ENCODE results near the gene INTS2. TPM values are rescaled to one million over a fixed set of nuclear protein-coding genes. Genes with fewer than 3 reads are reported as not detected.
"Not testable (repeated sequence)": the region's sequence is repeated elsewhere in the genome, so short reads cannot be mapped to it uniquely, and the experiment has no call there.

Gene INTS2
- total and polyA plus RNA-seq, 8 donors, result 0.58 to 32.5 (median 3.4) TPM

GRCh38 chr17:61863801-61864126 lies 64.0 kb downstream of the INTS2 start:
- intact Hi-C loops (cut with DNase I; ENCODE audit: low total_unique reads), result no loop called here
- H3K27ac ChIP-seq, result peak overlapping the region; percentile 64 to 92 (median 86)
- H3K27me3 ChIP-seq, result no peaks in the 10 kb centered on the region
- peaks cover 0 to 25% (median 18%) of the 10 kb centered on the region in 4 donors for H3K36me3 ChIP-seq
- TF ChIP-seq, protein P1, sequence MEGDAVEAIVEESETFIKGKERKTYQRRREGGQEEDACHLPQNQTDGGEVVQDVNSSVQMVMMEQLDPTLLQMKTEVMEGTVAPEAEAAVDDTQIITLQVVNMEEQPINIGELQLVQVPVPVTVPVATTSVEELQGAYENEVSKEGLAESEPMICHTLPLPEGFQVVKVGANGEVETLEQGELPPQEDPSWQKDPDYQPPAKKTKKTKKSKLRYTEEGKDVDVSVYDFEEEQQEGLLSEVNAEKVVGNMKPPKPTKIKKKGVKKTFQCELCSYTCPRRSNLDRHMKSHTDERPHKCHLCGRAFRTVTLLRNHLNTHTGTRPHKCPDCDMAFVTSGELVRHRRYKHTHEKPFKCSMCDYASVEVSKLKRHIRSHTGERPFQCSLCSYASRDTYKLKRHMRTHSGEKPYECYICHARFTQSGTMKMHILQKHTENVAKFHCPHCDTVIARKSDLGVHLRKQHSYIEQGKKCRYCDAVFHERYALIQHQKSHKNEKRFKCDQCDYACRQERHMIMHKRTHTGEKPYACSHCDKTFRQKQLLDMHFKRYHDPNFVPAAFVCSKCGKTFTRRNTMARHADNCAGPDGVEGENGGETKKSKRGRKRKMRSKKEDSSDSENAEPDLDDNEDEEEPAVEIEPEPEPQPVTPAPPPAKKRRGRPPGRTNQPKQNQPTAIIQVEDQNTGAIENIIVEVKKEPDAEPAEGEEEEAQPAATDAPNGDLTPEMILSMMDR (IDR thresholded peaks at IDR 0.05), result no peak
- DNase-seq, result no peak
- H3K4me1 ChIP-seq, result peaks cover 0 to 24% (median 10%) of the 10 kb centered on the region in 4 donors
- no peaks in the 10 kb centered on the region for H3K9me3 ChIP-seq
- 1 to 3% (median 2%) methylated on average over 8 of the region's 8 CpGs for WGBS, 5 donors
- peak overlapping the region; percentile 61 to 77 (median 70) for H3K4me3 ChIP-seq

DNA sequence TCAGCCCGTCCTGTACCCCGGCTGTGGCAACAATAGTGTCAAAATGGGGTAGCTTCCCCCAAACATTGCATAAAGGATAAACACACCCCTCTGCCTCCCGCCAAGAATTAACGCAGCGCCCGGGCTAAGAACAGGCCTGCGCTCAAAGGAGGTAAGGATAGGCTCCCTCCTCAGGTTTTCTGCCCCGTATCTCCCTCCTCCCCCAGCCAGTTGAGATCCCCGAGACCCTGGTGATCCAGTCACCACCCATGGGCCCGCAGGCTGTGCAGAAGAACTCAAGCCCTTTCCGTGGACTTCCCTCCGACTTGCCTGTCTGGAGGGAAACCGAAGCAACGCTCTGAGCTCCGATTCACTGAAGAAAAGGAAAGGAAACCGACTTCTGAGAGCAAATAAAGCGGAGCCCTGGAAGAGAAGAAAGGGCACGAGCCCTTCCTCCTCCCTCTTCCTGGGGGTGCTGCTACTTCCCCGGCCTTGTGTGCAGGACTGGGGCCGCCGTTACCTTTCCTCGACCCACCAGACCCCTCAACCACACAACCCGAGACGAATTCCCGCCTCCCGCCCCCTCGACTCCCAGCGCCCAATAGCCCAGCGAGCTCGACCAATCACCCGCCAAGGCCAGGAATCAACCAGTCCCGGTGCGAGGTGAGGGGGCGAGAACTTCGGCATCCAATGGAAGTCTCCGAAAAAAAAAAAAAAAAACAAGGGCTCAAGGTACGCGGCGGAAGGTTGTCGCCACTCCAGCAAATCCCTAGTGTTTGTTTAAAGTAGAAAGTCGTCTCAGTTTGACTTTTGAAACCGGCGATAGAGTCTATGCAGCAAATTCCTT lies 64.6 kb downstream of the INTS2 start, which contains the start of gene BRIP1:
Gene BRIP1 (minus strand): TSS at position 554 of the 826 bp plus-strand sequence. CDS start 1,989 bp downstream, outside the sequence.
- no peaks in the 10 kb centered on the region for H3K27me3 ChIP-seq
- peak; percentile 91 to 98 for DNase-seq
- peak within 1 kb of the TSS; percentile 64 to 92 (median 86) for H3K27ac ChIP-seq
- peaks cover 0 to 24% (median 10%) of the 10 kb centered on the region in 4 donors for H3K4me1 ChIP-seq
- TF ChIP-seq POLR2A (IDR thresholded peaks at IDR 0.05), result no peak
- no peak for TF ChIP-seq EP300 (IDR thresholded peaks at IDR 0.05)
- TF ChIP-seq, protein P1 (IDR thresholded peaks at IDR 0.05), result no peak
- peak in 2 of 3 donors; percentile 9 to 28 for TF ChIP-seq POLR2AphosphoS5 (IDR thresholded peaks at IDR 0.05)
- peaks cover 0 to 19% (median 15%) of the 10 kb centered on the region in 4 donors for H3K36me3 ChIP-seq
- no peaks in the 10 kb centered on the region for H3K9me3 ChIP-seq
- intact Hi-C loops (cut with DNase I; ENCODE audit: low total_unique reads), result no loop called here
- H3K4me3 ChIP-seq, result peak within 1 kb of the TSS; percentile 61 to 77 (median 70)
- WGBS, 5 donors, result 0% methylated on average over 43 of the region's 43 CpGs

- no peak for DNase-seq
- 24 to 42% (median 35%) methylated on average over 1 of the region's 1 CpG for WGBS, 5 donors
- Histone ChIP-seq H3K27ac (no peak overlapping the region), H3K4me1 (peaks cover 0 to 24% (median 10%) of the 10 kb centered on the region in 4 donors), H3K4me3 (no peak overlapping the region), H3K9me3 (no peaks in the 10 kb centered on the region), H3K27me3 (no peaks in the 10 kb centered on the region), H3K36me3 (peaks cover 0 to 8% (median 5%) of the 10 kb centered on the region in 4 donors)
- no peak for TF ChIP-seq POLR2A (IDR thresholded peaks at IDR 0.05)
- TF ChIP-seq, protein P1 (IDR thresholded peaks at IDR 0.05), result no peak
- no peak for TF ChIP-seq EP300 (IDR thresholded peaks at IDR 0.05)
- no peak for TF ChIP-seq POLR2AphosphoS5 (IDR thresholded peaks at IDR 0.05)
- intact Hi-C loops (cut with DNase I; ENCODE audit: low total_unique reads), result no loop called here
These were observed 65.6 kb downstream of the INTS2 start for GRCh38 chr17:61862105-61862574.

DNA sequence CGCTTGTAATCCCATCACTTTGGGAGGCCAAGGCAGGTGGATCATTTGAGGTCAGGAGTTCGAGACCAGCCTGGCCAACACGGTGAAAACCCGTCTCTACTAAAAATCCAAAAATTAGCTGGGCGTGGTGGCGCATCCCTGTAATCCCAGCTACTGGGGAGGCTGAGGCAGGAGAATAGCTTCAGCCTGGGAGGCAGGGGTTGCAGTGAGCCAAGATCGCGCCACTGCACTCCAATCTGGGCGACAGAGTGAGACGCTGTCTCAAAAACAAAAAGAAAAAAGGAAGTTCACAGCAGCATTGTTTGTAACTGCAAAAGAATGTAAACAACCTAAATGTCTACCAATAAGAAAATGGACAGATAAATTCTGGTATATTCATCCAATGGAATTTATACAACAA lies 67.4 kb downstream of the INTS2 start:
- H3K9me3 ChIP-seq; intact Hi-C loops (cut with DNase I; ENCODE audit: low total_unique reads); H3K36me3 ChIP-seq; DNase-seq; H3K4me3 ChIP-seq; H3K27me3 ChIP-seq; H3K27ac ChIP-seq: not testable (repeated sequence)
- 91 to 94% (median 92%) methylated on average over 10 of the region's 10 CpGs for WGBS, 5 donors
- H3K4me1 ChIP-seq, result peaks cover 0 to 24% (median 10%) of the 10 kb centered on the region in 4 donors

GRCh38 chr17:61856035-61856434 lies 71.7 kb downstream of the INTS2 start:
- no peak overlapping the region for H3K4me3 ChIP-seq
- TF ChIP-seq POLR2A (IDR thresholded peaks at IDR 0.05), result no peak
- no peak for TF ChIP-seq EP300 (IDR thresholded peaks at IDR 0.05)
- TF ChIP-seq POLR2AphosphoS5 (IDR thresholded peaks at IDR 0.05), result no peak
- TF ChIP-seq, protein P1 (IDR thresholded peaks at IDR 0.05), result no peak
- intact Hi-C loops (cut with DNase I; ENCODE audit: low total_unique reads), result no loop called here
- WGBS, 5 donors, result 94 to 97% (median 95%) methylated on average over 1 of the region's 1 CpG
- H3K36me3 ChIP-seq, result no peaks in the 10 kb centered on the region
- H3K9me3 ChIP-seq, result no peaks in the 10 kb centered on the region
- no peak for DNase-seq
- H3K4me1 ChIP-seq, result no peaks in the 10 kb centered on the region
- no peaks in the 10 kb centered on the region for H3K27me3 ChIP-seq
- H3K27ac ChIP-seq, result no peak overlapping the region

Measured in stomach (tissue), 9 donors.